ENCODE results near the gene RING1.
"Not testable (repeated sequence)": the region's sequence is repeated elsewhere in the genome, so short reads cannot be mapped to it uniquely, and the experiment has no call there.

Gene RING1

DNA sequence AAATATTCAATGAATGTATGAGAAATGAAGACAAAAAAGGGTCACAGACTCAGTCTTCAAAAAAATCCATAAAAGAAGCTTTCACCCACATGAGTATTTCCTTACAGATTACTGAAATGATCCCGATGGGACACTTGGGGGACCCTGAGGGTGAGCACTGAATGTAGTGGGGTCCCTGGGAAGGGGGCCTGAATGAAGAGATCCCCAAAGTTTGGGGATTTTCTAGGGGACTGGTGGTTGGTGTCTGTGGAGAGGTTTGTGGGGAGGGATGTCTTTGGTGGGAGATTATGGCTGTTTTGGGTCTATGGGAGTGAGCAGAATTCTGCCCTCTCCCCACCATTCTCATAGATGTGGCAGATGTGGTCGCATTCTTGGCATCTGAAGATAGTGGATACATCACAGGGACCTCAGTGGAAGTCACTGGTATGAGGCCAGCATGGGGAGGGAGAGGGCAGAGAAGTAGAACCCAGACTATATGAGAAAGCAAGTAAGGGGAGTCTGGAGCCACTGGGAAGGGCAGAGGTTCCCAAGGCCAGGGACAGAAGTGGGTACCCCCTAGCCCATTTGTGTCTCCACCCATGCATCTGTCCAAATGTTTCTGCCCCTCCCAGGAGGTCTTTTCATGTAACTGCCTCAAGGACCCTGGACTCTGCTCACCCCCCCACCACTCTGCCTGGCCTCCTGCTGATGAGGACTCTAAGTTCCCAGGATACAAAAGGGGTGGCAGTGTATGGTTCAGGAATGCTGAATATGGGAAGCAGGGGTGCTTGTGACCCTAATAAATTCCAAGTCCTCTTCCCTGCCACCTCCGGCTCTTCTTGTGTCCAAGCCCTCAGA is 2.1 kb upstream of the RING1 start:
- DNase-seq (ENCODE audit: low read depth), result no peak

DNA sequence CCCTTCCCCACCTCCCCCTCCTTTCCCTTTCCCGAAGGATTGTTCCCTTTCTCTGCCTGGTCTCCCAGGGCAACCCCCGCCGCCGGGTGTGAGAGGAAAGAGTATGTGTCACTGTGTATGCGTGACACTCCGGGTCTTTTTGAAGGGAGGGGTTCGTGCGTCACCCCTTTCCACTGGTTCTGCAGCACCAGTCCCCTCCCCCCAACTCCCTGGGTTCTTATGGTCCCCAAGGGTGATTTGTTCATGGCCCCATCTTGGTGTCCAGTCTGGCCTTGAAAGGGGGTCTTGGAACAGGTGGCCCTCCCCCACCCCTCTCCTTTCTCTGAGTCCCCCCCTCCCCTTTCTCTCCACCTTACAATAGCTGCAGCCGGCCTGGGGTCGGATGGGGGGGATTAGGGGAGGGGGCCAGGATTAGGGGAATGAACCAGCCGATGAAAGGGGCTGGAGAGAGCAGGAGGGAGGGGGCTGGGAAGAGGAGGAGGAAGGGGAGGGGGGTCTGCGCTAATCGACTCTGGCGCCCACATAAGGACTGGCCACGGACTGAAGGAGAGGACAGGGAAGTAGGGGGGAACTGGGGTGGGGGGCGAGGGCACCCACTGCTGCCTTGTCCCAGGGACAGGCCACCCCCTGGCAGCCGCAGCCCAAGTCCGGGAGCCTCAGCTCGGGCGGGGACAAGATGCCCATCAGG is 1.3 kb upstream of the RING1 start:
- DNase-seq (ENCODE audit: low read depth), result no peak

DNA sequence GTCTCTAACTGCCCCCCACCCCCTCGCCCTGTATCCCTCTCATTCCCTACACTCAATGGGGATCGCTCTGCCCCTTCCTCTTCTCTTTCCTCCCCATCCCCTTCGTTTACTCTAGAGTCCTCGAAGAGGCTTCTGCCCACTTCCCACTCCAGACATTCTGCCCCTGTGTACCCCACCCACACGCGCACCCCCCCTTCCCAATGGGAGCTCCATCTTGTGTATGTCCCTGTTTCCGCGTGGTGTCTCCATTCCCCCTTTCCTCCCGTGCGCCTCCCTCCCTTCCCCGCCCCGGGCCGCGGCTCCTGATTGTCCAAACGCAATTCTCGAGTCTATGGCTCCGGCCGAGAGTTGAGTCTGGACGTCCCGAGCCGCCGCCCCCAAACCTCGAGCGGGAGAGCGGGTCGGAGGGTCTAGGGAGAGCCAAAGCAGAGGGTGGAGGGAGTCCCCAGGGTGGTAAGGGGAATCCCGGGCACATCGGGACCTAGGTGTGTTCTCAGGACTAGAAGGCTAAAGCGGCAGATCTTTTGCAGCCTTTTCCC is 679 bp upstream of the RING1 start:
- no peak for DNase-seq (ENCODE audit: low read depth)

- DNase-seq (ENCODE audit: low read depth), result no peak
Measured at GRCh38 chr6:33209856-33210255, 1.6 kb downstream of the RING1 start.

DNA sequence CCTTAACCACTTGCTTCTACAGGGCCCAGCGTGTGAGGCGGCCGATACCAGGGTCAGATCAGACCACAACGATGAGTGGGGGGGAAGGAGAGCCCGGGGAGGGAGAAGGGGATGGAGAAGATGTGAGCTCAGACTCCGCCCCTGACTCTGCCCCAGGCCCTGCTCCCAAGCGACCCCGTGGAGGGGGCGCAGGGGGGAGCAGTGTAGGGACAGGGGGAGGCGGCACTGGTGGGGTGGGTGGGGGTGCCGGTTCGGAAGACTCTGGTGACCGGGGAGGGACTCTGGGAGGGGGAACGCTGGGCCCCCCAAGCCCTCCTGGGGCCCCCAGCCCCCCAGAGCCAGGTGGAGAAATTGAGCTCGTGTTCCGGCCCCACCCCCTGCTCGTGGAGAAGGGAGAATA is 2.8 kb downstream of the RING1 start:
- DNase-seq (ENCODE audit: low read depth), result no peak

DNA sequence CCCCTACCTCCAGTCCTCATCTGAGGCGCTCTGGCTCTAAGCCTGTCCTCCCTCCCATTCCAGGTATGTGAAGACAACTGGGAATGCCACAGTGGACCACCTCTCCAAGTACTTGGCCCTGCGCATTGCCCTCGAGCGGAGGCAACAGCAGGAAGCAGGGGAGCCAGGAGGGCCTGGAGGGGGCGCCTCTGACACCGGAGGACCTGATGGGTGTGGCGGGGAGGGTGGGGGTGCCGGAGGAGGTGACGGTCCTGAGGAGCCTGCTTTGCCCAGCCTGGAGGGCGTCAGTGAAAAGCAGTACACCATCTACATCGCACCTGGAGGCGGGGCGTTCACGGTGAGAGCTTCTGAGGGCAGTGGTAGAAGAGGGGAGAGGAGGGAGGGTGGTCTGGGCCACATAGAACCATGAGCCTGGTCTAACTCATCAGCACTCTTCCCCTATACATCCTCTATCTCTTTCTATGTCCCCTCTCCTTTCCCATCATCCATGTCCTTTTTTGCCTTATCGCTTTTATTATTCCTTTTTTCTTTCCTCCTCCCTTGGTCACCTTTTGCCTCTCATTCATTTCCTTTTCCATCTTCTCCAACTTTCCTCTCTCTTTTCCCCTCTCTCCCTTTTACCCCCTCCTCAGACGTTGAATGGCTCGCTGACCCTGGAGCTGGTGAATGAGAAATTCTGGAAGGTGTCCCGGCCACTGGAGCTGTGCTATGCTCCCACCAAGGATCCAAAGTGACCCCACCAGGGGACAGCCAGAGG is 3.5 kb downstream of the RING1 start:
- DNase-seq (ENCODE audit: low read depth), result no peak

- DNase-seq (ENCODE audit: low read depth), result no peak
Measured at GRCh38 chr6:33212857-33213165, 4.5 kb downstream of the RING1 start.

DNA sequence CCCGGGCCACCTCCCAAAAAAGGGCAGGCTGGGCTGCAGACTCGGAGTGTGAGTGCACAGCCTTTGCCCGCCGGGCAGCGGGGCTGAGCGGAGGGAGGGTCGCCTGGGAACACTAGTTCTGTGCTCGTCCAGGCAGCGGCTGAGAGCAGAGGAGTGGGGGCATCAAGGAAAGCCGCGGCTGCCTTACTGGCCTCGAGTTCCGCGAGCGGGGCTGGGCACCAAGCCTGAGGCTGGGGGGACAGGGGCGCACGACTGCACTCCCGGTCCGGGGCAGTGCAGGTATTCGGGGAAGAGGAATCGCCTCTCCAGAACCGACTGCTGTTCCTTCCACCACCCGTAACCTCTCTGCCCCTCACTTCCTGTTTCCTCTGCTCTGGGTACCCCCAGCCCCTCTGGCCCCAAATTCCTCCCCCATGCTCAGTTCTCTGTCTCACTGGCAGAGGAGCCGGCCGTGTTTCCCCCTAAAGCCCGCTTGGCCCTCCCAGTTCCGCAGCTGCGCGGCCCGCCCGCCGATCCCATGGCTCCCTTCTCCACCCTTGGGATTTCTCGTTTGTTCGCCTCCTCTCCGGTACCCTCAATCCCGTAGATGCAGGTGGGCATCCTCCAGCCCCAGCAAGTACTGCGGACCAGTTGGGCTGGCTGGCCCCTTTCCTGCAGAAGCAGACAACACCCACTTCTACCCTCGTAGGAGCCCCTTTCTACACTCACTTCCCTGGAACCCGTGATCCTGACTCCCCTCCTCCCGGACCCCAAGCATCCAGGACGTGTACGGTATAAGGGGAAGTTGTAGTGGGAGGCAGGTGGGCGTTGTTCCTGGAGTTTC is 5.1 kb downstream of the RING1 start:
- no peak for DNase-seq (ENCODE audit: low read depth)

GRCh38 chr6:33213989-33214335 is 5.7 kb downstream of the RING1 start:
- DNase-seq (ENCODE audit: low read depth), result no peak

DNA sequence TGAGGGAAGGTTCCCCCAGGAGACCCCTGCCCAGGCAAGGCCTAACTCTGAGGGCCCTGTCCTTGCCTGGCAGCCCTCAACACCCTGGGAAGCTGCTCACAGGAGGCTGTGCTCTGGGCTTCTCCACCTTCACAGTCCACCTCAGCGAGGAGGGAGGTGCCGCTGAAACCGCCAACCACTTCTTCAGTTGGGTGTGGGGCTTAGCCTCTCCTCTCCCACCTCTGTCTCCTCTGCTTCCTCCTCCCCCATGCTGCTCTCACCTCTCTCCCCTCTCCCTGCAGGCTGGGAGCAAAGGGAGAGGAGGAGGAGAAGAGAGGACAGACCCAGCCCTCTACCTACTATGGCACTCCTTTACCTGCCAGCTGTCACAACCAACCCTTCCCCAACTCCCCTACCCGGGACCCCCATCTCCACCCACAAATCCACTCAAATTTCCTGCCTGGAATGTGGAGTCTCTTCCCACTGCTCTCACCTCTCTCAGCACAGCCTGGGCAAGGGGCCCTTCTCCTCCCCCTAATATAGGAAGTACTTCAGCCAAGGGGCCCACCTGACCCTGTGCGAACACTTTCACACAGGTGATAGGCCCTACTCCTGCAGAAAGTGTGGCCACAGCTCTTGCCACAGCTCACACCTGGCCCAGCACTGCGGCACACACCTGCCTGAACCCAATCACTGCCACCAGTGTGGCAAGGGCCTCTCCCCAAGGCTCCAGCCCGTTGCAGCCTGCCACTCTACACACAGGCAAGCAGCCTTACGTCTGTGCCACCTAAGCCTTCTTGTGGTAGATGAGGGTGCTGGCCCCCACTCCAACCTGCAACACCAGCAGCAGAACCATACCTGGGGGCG is 7.2 kb downstream of the RING1 start:
- DNase-seq (ENCODE audit: low read depth), result no peak

DNA sequence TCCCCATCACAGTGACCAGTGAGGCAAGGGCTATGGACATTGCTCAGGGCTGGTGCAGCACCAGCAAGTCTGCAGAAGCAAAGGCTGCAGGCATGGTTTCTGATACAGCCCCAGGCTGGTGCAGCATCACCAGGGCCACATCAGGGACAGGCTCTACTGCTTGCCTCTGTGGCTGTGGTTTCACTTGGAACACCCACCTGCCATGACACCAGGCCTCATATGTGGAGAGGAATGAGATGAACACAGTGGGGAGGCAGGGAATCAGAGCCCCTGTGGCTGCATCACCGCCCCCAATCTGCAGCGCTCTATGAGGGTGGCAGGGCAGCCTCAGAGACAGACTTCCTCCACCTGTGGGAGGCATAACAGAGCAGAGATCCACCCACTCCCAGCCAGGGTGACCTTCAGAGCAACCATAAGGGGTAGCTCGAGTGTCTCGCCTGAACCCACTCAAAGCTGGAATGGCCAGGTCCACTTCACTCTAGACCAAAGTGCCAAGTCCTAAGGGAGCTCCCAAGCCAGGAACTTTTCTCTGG is 7.9 kb downstream of the RING1 start:
- DNase-seq (ENCODE audit: low read depth), result no peak

DNA sequence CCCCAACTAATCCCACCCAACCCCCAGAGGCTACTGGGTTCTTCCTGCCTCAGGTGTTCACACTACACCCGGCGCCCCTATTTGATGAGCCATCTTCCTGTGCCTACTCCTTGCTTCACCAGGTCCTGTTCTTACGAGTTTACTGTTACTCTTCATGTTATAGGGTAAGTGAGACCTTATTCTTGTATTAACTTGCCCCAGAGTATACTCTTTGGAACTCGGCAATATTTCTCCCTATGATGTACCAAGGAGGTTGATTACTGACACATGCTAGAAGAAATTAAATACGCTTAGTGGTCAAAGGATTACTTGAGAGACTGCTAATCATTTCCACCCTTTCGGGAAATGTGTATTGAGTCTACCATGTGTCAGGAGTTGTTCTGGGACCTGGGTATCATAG is 8.9 kb downstream of the RING1 start:
- DNase-seq (ENCODE audit: low read depth), result no peak

DNA sequence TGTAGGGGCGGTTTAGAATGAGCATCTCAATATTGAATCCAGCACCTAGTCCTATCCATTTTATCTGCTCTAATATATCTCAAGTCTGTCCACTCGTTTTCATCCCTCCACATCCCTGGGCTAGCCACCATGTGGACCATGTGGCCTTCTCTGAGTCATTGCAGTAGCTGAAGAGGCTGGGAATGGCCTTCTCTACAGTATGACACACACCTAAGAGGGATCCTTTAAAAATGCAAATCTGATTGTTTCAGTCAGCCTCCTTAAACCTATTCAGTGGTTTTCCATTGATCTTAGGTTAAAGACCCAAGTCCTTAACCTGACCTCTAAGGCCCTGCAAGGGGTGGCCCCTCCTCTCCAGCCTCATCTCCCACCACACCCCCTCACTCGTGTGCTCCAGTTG is 9.4 kb downstream of the RING1 start:
- DNase-seq (ENCODE audit: low read depth), result no peak

DNA sequence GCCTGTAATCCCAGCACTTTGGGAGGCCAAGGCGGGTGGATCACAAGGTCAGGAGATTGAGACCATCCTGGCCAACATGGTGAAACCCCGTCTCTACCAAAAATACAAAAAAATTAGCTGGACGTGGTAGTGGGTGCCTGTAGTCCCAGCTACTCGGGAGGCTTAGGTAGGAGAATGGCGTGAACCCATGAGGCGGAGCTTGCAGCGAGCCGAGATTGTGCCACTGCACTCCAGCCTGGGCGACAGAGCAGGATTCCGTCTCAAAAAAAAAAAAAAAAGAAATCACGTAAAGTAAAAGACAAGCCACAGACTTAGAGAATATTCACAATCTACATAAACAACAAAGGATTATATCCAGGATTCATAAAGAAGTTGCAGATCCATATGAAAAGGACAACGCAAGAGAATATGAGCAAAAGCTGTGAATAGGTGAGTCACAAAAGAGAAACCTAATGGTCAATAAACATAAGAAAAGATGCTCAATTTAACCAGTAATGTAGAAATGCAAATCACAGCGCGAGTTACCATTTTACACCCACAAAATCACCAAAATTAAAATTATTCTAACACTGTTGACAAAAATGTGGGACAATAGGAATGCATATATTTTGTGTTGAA is 18.3 kb downstream of the RING1 start:
- not testable (repeated sequence) for DNase-seq (ENCODE audit: low read depth)

DNA sequence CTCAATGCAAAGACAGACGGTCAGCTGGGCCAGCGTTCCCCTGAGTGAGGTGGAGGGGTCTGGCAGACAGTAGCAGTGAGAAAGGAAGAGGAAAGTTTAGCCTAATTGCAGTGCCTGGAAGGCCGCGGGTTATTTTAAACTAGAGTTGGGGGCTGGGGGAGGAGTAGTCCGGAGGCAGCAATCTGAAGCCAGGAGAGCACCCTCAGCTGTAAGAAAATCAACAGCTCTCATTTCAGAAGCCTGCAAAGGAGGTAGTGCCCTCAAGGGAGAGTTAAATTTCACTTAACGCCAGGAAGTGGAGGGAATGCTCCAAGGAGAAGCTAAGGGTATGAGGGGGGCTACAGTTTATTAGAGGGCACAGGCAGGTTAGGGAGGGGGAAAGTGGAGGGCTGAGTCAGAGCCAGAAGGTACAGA is 26.9 kb downstream of the RING1 start:
- no peak for DNase-seq (ENCODE audit: low read depth)

GRCh38 chr6:33236328-33236727 is 28.0 kb downstream of the RING1 start:
- DNase-seq (ENCODE audit: low read depth), result no peak

GRCh38 chr6:33236852-33237251 is 28.6 kb downstream of the RING1 start:
- no peak for DNase-seq (ENCODE audit: low read depth)

- DNase-seq (ENCODE audit: low read depth), result no peak
Measured at GRCh38 chr6:33237741-33238140, 29.4 kb downstream of the RING1 start.

GRCh38 chr6:33241968-33242367 is 33.7 kb downstream of the RING1 start:
- DNase-seq (ENCODE audit: low read depth), result no peak

DNA sequence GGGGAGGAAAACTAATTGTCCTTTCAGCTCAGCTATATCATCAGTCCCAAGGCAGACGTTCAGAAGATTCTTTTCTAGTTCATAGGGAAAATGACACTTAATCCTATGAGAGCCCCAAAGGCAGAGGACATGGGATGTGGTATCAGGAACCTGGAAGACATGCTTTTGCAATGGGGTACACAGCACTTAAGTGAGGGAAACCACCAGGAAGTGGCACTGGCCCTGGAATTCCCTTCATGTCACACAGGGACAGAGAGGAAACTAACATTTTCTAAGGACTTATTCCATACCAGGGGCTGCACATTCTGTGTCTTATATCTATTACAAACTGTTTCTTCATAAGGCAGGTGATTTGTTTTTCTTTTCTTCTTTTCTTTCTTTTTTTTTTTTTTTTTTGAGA is 35.2 kb downstream of the RING1 start:
- DNase-seq (ENCODE audit: low read depth), result no peak
